Epidermal melanocyte (primary cell): ENCODE results near the gene ARMH2.

ENCODE experiments used
- DNase-seq: peaks from one replicate; pipeline ENCODE4 v3.0.0; 2011; ENCODE audit warnings: low spot score; ENCODE audit not compliant: insufficient read length

ARMH2 gene

GRCh38 chr6:24798740-24799540 is at the start of gene ARMH2:
TSS of gene ARMH2 (minus strand) at chr6:24798917. CDS start at chr6:24798857, 60 bp downstream.
- DNase-seq: no peak

- no peak for DNase-seq
Measured at GRCh38 chr6:24848461-24848860, 49.7 kb upstream of the ARMH2 start.

GRCh38 chr6:24847402-24847801 is 48.7 kb upstream of the ARMH2 start:
- no peak for DNase-seq

DNA sequence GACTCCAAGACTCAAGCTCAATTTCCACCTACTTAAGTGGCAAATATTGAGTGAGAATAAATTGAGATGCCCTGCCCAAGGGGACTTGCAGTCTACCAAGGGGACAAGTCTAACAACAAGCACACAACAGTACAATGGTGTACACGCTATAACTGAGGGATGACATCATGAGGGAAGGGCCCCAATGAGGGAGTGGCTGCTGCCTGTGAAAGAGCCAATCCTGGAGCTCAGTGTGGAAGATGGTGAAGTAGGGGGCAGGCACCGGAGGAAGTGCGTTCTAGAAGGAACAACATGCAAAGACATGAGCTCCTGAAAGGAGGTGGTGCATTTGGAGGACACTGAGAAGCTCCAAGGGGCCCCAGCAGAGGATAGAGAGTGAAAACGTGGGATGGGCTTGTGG is 46.9 kb upstream of the ARMH2 start:
- no peak for DNase-seq

GRCh38 chr6:24844903-24845302 is 46.2 kb upstream of the ARMH2 start:
- DNase-seq: no peak

DNA sequence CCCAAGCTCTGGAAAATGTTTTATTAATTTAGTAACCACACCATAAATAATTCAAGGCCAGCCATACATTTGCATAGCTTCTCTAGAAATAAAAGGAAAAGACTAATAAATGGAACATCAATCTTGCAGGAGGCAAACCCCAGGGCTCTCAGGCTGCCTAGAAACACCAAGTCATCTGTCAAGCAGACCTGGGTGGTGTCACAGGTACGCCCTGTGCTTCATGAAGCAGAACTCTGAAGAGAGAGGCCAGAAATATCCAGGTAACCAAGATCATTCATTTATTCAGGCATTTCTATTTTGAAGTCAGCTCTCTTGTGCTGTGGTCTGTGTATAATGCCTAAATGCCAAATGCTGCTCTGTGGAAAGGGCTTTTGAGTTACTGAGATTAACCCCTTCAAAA is 45.3 kb upstream of the ARMH2 start:
- DNase-seq: no peak

- DNase-seq: no peak
Measured at GRCh38 chr6:24840187-24840586, 41.5 kb upstream of the ARMH2 start.

GRCh38 chr6:24838994-24839393 is 40.3 kb upstream of the ARMH2 start:
- DNase-seq: no peak

DNA sequence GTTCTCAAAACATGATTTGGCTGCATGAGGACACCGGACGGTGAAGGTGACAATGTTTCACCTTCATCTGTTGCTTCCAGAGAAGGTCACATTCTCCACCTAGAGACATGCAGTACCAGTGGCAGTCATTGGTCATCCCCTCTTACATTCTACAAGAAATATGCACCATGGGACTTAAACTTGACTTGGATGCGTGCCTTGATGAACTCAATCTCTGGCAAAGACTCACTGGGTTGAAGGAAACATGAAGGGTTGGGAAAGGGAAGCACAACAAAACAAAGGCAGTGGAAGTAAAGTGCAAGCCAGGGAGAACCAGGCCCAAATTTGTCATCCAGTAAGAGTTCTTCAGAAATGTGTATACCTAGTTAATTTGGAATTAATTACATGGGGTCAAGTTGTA is 39.4 kb upstream of the ARMH2 start:
- no peak for DNase-seq

- no peak for DNase-seq
Measured at GRCh38 chr6:24836109-24836508, 37.4 kb upstream of the ARMH2 start.

DNA sequence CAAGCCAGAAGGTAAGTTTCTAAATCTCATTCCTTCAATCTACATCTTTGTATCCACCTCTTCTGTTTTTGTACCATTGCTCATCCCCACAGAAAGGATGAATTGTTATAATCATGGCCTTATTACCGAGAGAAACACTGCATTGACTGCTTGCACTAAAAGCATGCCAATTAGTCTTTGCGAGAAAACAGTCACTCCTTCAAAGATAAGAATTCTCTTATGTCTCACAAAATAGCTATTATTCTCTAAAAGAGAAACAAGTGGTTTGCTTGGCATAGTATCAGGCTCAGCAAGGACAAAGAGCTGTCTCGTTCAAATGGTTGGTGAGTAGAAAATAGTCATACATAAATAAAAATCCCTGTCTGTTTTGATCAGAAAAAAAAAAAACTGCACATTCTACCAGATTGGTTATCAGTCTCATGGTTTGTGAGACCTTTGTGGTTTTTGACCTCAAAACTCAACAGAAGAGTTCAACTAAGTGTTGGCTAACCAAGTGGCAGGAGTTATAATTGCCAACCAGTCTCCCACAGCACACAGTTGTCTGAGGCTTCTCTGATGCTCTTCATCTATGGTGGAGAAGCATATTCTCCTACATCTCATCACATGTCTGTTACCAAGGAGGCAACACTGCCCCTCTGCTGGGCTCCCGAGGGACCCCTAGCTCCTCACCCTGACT is 35.1 kb upstream of the ARMH2 start:
- DNase-seq: no peak

GRCh38 chr6:24832794-24833193 is 34.1 kb upstream of the ARMH2 start:
- DNase-seq: no peak

GRCh38 chr6:24831771-24832716 is 33.3 kb upstream of the ARMH2 start:
- no peak for DNase-seq

GRCh38 chr6:24829657-24830056 is 30.9 kb upstream of the ARMH2 start:
- no peak for DNase-seq

DNA sequence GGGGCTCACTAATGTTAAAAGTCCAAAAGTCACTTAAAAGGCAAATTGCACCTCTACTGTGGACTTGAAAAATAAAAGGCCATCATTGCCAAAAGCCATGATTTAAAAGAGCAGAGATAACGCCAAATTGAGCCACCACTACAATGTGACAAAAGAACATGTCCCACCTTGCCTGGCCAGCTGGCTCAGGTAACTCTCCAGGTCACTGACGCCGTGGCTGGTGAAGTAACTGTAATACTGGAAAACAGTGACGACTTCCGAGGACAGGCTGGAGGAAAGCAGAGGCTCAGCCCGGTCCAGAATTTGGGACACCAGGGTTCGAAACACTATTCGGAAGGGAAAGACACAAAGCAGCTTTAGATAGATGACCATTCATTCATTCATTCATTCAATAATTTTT is 29.3 kb upstream of the ARMH2 start:
- no peak for DNase-seq

GRCh38 chr6:24827162-24827561 is 28.4 kb upstream of the ARMH2 start:
- no peak for DNase-seq

GRCh38 chr6:24825130-24825630 is 26.5 kb upstream of the ARMH2 start:
- no peak for DNase-seq

- DNase-seq: no peak
Measured at GRCh38 chr6:24824142-24824938, 25.6 kb upstream of the ARMH2 start.

DNA sequence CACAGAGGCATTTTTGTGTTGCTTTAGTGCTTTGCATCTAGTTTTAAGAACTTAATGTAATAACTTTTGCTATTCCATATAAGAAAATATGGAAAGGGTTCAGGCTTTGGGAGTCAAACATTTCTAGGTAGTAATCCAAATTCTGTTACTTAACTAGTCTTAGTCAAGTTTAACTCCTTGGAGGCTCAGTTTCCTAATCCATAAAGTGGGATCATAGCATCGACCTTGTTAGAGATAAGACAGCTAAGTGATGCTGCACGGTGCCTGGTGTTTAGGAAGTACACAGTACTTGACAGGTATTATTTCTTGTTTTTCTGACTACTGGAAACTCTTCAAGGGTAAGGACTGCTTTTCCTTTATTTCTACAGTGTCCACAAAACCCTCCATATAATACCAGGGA is 24.5 kb upstream of the ARMH2 start:
- DNase-seq: no peak

DNA sequence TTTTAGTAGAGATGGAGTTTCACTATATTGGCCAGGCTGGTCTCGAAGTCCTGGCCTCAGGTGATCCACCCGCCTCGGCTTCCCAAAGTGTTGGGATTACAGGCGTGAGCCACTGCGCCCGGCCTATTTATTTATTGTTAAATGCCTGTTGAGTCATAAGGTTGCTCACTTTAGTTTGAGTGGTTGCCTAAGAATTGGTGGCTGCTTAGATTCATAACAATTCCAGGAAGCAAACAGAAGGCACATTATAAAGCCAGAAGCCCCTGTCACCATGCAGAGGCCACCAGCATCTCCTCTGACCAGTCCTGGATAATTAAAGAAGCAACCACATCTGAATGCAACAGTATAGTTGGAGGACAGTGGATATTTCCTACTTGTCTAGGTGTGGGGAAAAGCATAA is 24.0 kb upstream of the ARMH2 start:
- no peak for DNase-seq
